Motor neuron (in vitro differentiated cells): Measurements from ENCODE around the gene RACGAP1. TPM values are rescaled to one million over a fixed set of nuclear protein-coding genes. Genes with fewer than 3 reads are reported as not detected.

ENCODE experiments used
- ATAC-seq, 8 experiments: fragments of 200-7000 bp; cut with Tn5 transposase; replicated peaks in 6 of 8; 2 replicates each; pipeline ENCODE4 v1.8.0; 2021; ENCODE audit warnings: mild to moderate bottlenecking in 8 of 8, moderate library complexity in 8 of 8
- H3K27ac ChIP-seq, 2 donors: fragments of 250-450 bp; sonication (Bioruptor Pico); 2 replicates each; pipeline ENCODE4 v1.9.0; 2021; ENCODE audit warnings: antibody characterized with exemption in 2 of 2, mild to moderate bottlenecking in 2 of 2, moderate library complexity in 1 of 2
- H3K4me1 ChIP-seq, 2 donors: fragments of 250-450 bp; sonication (Bioruptor Pico); replicated peaks in 1 of 2; 2 replicates each; pipeline ENCODE4 v1.6.1; 2021; ENCODE audit warnings: antibody characterized with exemption in 2 of 2, mild to moderate bottlenecking in 2 of 2, moderate library complexity in 1 of 2
- H3K4me3 ChIP-seq, 5 donors: fragments of 250-450 bp; sonication (Bioruptor Pico); 2 replicates each; pipeline ENCODE4 v1.9.0; 2021; ENCODE audit warnings: antibody characterized with exemption in 5 of 5, mild to moderate bottlenecking in 5 of 5, moderate library complexity in 4 of 5
- WGBS, 10 experiments: fragments of 450-650 bp; shearing (Covaris generic); methylation state at CpG; one replicate each; pipeline ENCODE4 v1.0.0; 2022; 5-methylcytosine and 5-hydroxymethylcytosine counted together
- in situ Hi-C, 9 experiments: fragments of 400-800 bp; cut with MboI; loops; one replicate each; pipeline ENCODE4 v1.15.0; 2021; ENCODE audit warnings: low sequenced_read_pairs in 9 of 9, low pct_unique_long_range_greater_than_20kb in 2 of 9; ENCODE audit not compliant: unreplicated experiment in 9 of 9
- total RNA-seq, 8 experiments: library from RNA; unstranded; fragments of 300-600 nt; gene quantifications; 2 replicates each; pipeline versions ENCODE4 v1.2.3 to v1.2.4, GENCODE V29; 2022

Gene RACGAP1
- total RNA-seq, 8 experiments from 2014 or later: 7.1 to 74.8 (median 17.6) TPM

GRCh38 chr12:49979016-49979586 lies 46.2 kb downstream of the RACGAP1 start:
- in situ Hi-C loops: loop anchor here in 4 of 9 experiments (10.0 kb wide), 2 partner anchors 76 to 196 kb away; partner anchors contain the start of gene ASIC1 (in 2 of the 4)
- Histone ChIP-seq H3K27ac (peak overlapping the region; percentile 70 to 75), H3K4me1 (peaks cover 48 to 52% of the 10 kb centered on the region in 2 donors), H3K4me3 (no peak overlapping the region)
- 14 to 100% (median 50%) methylated on average over 1 to 4 of the region's 10 CpGs; no CpG with 5 or more reads in 3 of the 10 experiments for WGBS, 10 experiments
- ATAC-seq: peak; percentile 14 to 60 (median 24)

DNA sequence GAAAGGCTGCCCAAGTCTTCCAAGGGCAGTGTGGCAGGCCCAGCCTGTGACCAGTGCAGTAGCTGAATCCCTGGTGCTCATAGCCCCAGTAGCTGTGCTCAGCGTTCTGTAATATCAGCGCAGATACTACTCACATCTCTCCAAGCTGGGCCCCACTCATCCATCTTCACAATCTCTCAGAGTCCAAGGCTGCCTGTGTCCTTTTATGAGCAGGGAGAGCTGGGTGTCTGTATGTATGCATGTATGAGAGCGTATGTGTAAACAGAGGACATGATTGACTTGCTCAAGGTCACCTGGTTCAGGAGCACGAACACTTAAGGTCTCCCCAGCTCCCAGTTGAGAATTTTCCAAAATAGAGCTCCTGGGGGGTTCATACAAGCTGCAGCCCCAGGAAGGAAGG lies 47.2 kb downstream of the RACGAP1 start:
- WGBS, 10 experiments: 33 to 90% (median 42%) methylated on average over 1 to 2 of the region's 4 CpGs; no CpG with 5 or more reads in 7 of the 10 experiments
- in situ Hi-C loops: loop anchor here in 4 of 9 experiments (10.0 kb wide), 2 partner anchors 77 to 197 kb away; partner anchors contain the start of gene ASIC1 (in 2 of the 4)
- Histone ChIP-seq H3K4me3 (no peak overlapping the region), H3K27ac (peak overlapping the region; percentile 70 to 75), H3K4me1 (peaks cover 42 to 45% of the 10 kb centered on the region in 2 donors)
- peak in 5 of 8 experiments; percentile 10 to 56 (median 46) for ATAC-seq

- in situ Hi-C loops: loop anchor here in 4 of 9 experiments (10.0 kb wide), 2 partner anchors 78 to 198 kb away; partner anchors contain the start of gene ASIC1 (in 2 of the 4)
These were observed 48.7 kb downstream of the RACGAP1 start for GRCh38 chr12:49976557-49976956.

GRCh38 chr12:49975318-49975761 lies 50.0 kb downstream of the RACGAP1 start:
- Histone ChIP-seq H3K27ac (no peak overlapping the region), H3K4me1 (peaks cover 29 to 31% of the 10 kb centered on the region in 2 donors), H3K4me3 (no peak overlapping the region)
- in situ Hi-C loops: loop anchor here in 4 of 9 experiments (10.0 kb wide), 2 partner anchors 79 to 199 kb away; partner anchors contain the start of gene ASIC1 (in 2 of the 4)
- WGBS, 10 experiments: 20% methylated on average over 2 of the region's 17 CpGs; no CpG with 5 or more reads in 9 of the 10 experiments
- ATAC-seq: no peak

More at GRCh38 chr12:49976557-49976956, 48.7 kb downstream of the RACGAP1 start:
- Histone ChIP-seq H3K4me1 (peaks cover 42 to 43% of the 10 kb centered on the region in 2 donors), H3K4me3 (no peak overlapping the region), H3K27ac (no peak overlapping the region)
- no peak for ATAC-seq
- WGBS, 10 experiments: 60 to 100% (median 83%) methylated on average over 1 of the region's 2 CpGs; no CpG with 5 or more reads in 7 of the 10 experiments

GRCh38 chr12:49974677-49975317 lies 50.5 kb downstream of the RACGAP1 start:
- H3K4me3 ChIP-seq: no peak overlapping the region
- WGBS, 10 experiments: 33 to 100% (median 65%) methylated on average over 1 to 4 of the region's 8 CpGs; no CpG with 5 or more reads in 6 of the 10 experiments
- no peak overlapping the region for H3K27ac ChIP-seq
- peak in 2 of 8 experiments; percentile 3 to 16 for ATAC-seq
- in situ Hi-C loops: loop anchor here in 6 of 9 experiments (10.0 to 25.0 kb wide), 3 partner anchors 80 to 200 kb away; partner anchors contain the start of gene ASIC1 (in 5 of the 6)
- H3K4me1 ChIP-seq: peaks cover 26 to 27% of the 10 kb centered on the region in 2 donors

DNA sequence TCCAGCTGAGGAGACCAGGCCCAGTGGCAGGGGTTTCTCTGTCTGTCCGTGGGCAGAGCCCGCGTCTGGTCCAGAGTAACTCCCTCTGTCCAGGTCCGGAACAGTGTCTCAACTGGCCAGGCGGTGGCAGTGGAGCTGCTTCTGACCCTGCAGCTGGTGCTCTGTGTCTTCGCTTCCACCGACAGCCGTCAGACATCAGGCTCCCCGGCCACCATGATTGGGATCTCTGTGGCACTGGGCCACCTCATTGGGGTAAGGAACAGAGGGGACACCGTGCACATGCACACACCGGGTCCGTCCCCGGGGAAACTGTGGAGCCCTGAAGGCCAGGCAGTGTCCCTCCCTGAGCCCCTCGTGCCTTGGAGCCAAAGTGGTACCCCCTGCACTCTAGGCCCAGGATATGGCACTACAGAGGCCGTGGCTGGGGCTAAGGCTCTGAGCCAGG lies 51.0 kb downstream of the RACGAP1 start:
- Histone ChIP-seq H3K4me1 (peaks cover 23 to 24% of the 10 kb centered on the region in 2 donors), H3K27ac (no peak overlapping the region), H3K4me3 (no peak overlapping the region)
- ATAC-seq: peak; percentile 43 to 88 (median 82)
- 40 to 100% (median 83%) methylated on average over 1 to 6 of the region's 15 CpGs; no CpG with 5 or more reads in 6 of the 10 experiments for WGBS, 10 experiments
- in situ Hi-C loops: loop anchor here in 6 of 9 experiments (10.0 to 25.0 kb wide), 3 partner anchors 81 to 201 kb away; partner anchors contain the start of gene ASIC1 (in 5 of the 6)

DNA sequence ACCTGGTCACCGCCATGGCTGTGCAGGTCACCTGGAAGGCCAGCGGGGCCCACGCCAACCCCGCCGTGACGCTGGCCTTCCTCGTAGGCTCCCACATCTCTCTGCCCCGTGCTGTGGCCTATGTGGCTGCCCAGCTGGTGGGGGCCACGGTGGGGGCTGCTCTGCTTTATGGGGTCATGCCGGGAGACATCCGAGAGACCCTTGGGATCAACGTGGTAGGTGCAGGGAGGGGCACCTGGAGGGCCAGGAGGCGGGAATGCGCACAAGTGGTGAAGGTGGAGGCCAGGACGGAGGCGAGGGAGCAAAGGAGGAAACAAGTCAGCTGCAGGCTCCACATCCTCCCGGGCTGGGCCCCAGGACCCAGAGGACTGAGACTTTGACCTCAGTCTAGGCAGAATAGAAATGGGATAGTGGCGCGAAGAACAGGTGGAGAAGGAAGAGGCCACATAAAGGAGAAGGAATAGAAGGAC lies 51.9 kb downstream of the RACGAP1 start:
- no peak for ATAC-seq
- in situ Hi-C loops: loop anchor here in 6 of 9 experiments (10.0 to 25.0 kb wide), 3 partner anchors 81 to 201 kb away; partner anchors contain the start of gene ASIC1 (in 5 of the 6)
- H3K4me3 ChIP-seq: no peak overlapping the region
- no peak overlapping the region for H3K27ac ChIP-seq
- H3K4me1 ChIP-seq: peaks cover 14 to 15% of the 10 kb centered on the region in 2 donors
- WGBS, 10 experiments: 64 to 95% (median 69%) methylated on average over 1 to 4 of the region's 19 CpGs; no CpG with 5 or more reads in 6 of the 10 experiments

- no peak for ATAC-seq
- H3K27ac ChIP-seq: no peak within 1 kb of the TSS
- peaks cover 10 to 15% of the 10 kb centered on the region in 2 donors for H3K4me1 ChIP-seq
- no peak within 1 kb of the TSS for H3K4me3 ChIP-seq
- WGBS, 10 experiments: 68 to 100% (median 80%) methylated on average over 1 to 6 of the region's 18 CpGs; no CpG with 5 or more reads in 3 of the 10 experiments
- in situ Hi-C loops: loop anchor here in 6 of 9 experiments (10.0 to 25.0 kb wide), 3 partner anchors 82 to 202 kb away; partner anchors contain the start of gene ASIC1 (in 5 of the 6)
These were observed 52.5 kb downstream of the RACGAP1 start, which contains the start of gene AQP6 for GRCh38 chr12:49972641-49973360. TSS of gene AQP6 (plus strand) at chr12:49972947. CDS start at chr12:49973174, 227 bp downstream.

DNA sequence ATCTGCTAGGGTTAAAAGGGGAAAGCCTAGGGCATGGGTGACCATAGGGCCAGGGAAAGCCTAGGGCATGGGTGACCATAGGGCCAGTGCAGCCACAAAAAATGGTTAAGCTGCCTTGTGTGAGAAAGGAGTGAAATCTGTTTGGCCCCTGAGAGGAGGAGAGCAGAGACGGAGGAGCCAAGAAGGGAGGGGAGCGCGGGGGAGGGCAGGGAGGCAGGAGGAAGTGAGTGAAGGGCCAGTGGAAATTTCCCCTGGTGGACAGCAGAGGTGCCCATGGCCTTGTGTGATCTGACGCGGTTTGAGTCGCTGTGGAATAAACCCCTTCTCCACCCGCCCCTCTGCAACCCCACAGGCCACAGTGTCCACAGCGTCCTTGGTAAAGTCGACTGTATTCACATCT lies 53.2 kb downstream of the RACGAP1 start:
- 89 to 100% methylated on average over 1 to 6 of the region's 9 CpGs; no CpG with 5 or more reads in 8 of the 10 experiments for WGBS, 10 experiments
- H3K4me1 ChIP-seq: peaks cover 7 to 17% of the 10 kb centered on the region in 2 donors
- ATAC-seq: no peak
- no peak overlapping the region for H3K4me3 ChIP-seq
- no peak overlapping the region for H3K27ac ChIP-seq
- in situ Hi-C loops: loop anchor here in 6 of 9 experiments (10.0 to 25.0 kb wide), 3 partner anchors 83 to 203 kb away; partner anchors contain the start of gene ASIC1 (in 5 of the 6)

GRCh38 chr12:49971141-49971540 lies 54.2 kb downstream of the RACGAP1 start:
- in situ Hi-C loops: loop anchor here in 6 of 9 experiments (10.0 to 25.0 kb wide), 3 partner anchors 84 to 204 kb away; partner anchors contain the start of gene ASIC1 (in 5 of the 6)
- ATAC-seq: no peak
- WGBS, 10 experiments: 0 to 100% (median 62%) methylated on average over 1 to 6 of the region's 6 CpGs; no CpG with 5 or more reads in 5 of the 10 experiments
- H3K4me3 ChIP-seq: no peak overlapping the region
- H3K4me1 ChIP-seq: peaks cover 7 to 20% of the 10 kb centered on the region in 2 donors
- no peak overlapping the region for H3K27ac ChIP-seq

GRCh38 chr12:49970658-49971057 lies 54.6 kb downstream of the RACGAP1 start:
- ATAC-seq: no peak
- WGBS, 10 experiments: 33 to 79% (median 55%) methylated on average over 1 to 6 of the region's 10 CpGs; no CpG with 5 or more reads in 4 of the 10 experiments
- in situ Hi-C loops: loop anchor here in 6 of 9 experiments (10.0 to 25.0 kb wide), 3 partner anchors 84 to 204 kb away; partner anchors contain the start of gene ASIC1 (in 5 of the 6)
- no peak overlapping the region for H3K4me3 ChIP-seq
- peaks cover 7 to 20% of the 10 kb centered on the region in 2 donors for H3K4me1 ChIP-seq
- H3K27ac ChIP-seq: no peak overlapping the region
